Right lobe of liver (tissue), 6 donors: ENCODE data around the gene PDGFA. TPM values are rescaled to one million over a fixed set of nuclear protein-coding genes. Genes with fewer than 3 reads are reported as not detected.

Experiments used
- ATAC-seq, 4 donors: fragments of 200-7000 bp; cut with Tn5 transposase; one replicate each; pipeline ENCODE4 v1.9.1; 2020; ENCODE audit warnings: mild to moderate bottlenecking in 4 of 4, moderate library complexity in 4 of 4
- DNase-seq, 3 donors: peaks; one replicate each; pipeline ENCODE4 v3.0.0-alpha.2; 2020
- H3K27ac ChIP-seq, 3 donors: fragments of 200-600 bp; one replicate each; pipeline ENCODE4 v1.8.0; 2022
- H3K27me3 ChIP-seq, 2 donors: fragments of 200-600 bp; one replicate each; pipeline ENCODE4 v1.8.0; 2022
- H3K36me3 ChIP-seq, 4 donors: fragments of 200-600 bp; sonication (generic) in 1 of 4; one replicate each; pipeline versions ENCODE4 v1.5.1 to v1.8.0; 2017 to 2022; ENCODE audit warnings: control low read depth in 1 of 4
- H3K4me1 ChIP-seq, 4 donors: fragments of 200-600 bp; sonication (generic) in 1 of 4; one replicate each; pipeline versions ENCODE4 v1.5.1 to v1.8.0; 2017 to 2022; ENCODE audit warnings: control low read depth in 1 of 4
- H3K4me3 ChIP-seq, 3 donors: fragments of 200-600 bp; one replicate each; pipeline ENCODE4 v1.8.0; 2022
- H3K9me3 ChIP-seq, 4 donors: fragments of 200-600 bp; sonication (generic) in 1 of 4; one replicate each; pipeline versions ENCODE4 v1.5.1 to v1.8.0; 2017 to 2022; ENCODE audit warnings: control low read depth in 1 of 4
- POLR2A ChIP-seq: fragments of 450-650 bp; IDR thresholded peaks from one replicate; pipeline ENCODE4 v1.6.1; 2017; ENCODE audit warnings: antibody characterized with exemption, mild to moderate bottlenecking
- WGBS: methylation state at CpG from one replicate; pipeline ENCODE4 v1.1.6; 2018; ENCODE audit warnings: low coverage, low lambda C conversion rate; ENCODE audit not compliant: insufficient coverage; ENCODE audit errors: missing lambda C conversion rate; 5-methylcytosine and 5-hydroxymethylcytosine counted together
- intact Hi-C, 2 donors: fragments of 100-400 bp; cut with DNase I; formaldehyde crosslinking; loops; one replicate each; pipeline versions ENCODE4 v1.11.2 to v1.14.1; 2022
- total RNA-seq, 6 experiments: library from RNA; depleted of rRNA in 2 of 6; stranded (reverse); fragments of >200 nt in 2 of 6; fragmentation: NEBNext Ultra II Directional in 3 of 6; extraction: Animal tissue kit (Norgen Biotek cat#: 25700) in 3 of 6; gene quantifications; one replicate each; pipeline versions ENCODE4 v1.1.0 to v1.2.4, GENCODE V29; 2016 to 2023
- TF ChIP-seq, protein P1 (sequence below), 4 donors: fragments of 200-600 bp in 3 of 4; fragments of 450-650 bp in 1 of 4; IDR thresholded peaks; one replicate each; pipeline versions ENCODE4 v1.5.1 to v1.8.0; 2016 to 2022; ENCODE audit warnings: antibody characterized with exemption in 4 of 4, mild to moderate bottlenecking in 2 of 4
- donor health status: DM: no; HTN: yes; CAD: no.
- donor health status: DM: no; HTN: no; CAD: no.
- donor health status: DM: no; HTN: no; CAD: no.
- donor health status: DM: no; HTN: yes; CAD: no.
- donor health status: DM: no; HTN: yes; CAD: no.

PDGFA gene
- total RNA-seq, 6 experiments from 2014 or later: 2.3 to 20.9 (median 8.4) TPM

DNA sequence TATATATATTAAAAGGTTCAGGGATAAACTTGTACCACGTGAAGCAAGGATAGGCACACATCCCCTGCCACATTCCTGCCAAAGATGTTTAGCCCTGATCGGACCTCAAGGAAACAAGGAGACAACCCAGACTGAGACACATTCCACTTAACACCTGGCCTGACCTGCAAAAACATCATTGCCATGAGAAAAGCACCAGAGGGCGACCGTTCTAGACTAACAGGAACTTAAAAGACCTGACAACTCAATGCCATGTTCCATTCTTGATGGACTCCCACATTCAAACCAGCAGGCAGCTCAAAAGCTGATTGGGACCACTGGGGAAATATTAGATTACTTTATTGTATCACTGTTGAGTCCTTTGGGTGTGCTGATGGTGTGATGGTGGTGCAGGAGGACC is 8.1 kb upstream of the PDGFA start:
- H3K4me1 ChIP-seq: no peaks in the 10 kb centered on the region
- no peak for ATAC-seq
- intact Hi-C loops: no loop called here
- no peak overlapping the region for H3K27ac ChIP-seq
- H3K4me3 ChIP-seq: no peak overlapping the region
- DNase-seq: no peak
- WGBS: 92% methylated on average over 4 of the region's 4 CpGs
- H3K27me3 ChIP-seq: no peaks in the 10 kb centered on the region
- no peaks in the 10 kb centered on the region for H3K36me3 ChIP-seq
- TF ChIP-seq POLR2A: no peak
- TF ChIP-seq, protein P1, sequence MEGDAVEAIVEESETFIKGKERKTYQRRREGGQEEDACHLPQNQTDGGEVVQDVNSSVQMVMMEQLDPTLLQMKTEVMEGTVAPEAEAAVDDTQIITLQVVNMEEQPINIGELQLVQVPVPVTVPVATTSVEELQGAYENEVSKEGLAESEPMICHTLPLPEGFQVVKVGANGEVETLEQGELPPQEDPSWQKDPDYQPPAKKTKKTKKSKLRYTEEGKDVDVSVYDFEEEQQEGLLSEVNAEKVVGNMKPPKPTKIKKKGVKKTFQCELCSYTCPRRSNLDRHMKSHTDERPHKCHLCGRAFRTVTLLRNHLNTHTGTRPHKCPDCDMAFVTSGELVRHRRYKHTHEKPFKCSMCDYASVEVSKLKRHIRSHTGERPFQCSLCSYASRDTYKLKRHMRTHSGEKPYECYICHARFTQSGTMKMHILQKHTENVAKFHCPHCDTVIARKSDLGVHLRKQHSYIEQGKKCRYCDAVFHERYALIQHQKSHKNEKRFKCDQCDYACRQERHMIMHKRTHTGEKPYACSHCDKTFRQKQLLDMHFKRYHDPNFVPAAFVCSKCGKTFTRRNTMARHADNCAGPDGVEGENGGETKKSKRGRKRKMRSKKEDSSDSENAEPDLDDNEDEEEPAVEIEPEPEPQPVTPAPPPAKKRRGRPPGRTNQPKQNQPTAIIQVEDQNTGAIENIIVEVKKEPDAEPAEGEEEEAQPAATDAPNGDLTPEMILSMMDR (IDR thresholded peaks at IDR 0.05): no peak
- H3K9me3 ChIP-seq: no peaks in the 10 kb centered on the region

DNA sequence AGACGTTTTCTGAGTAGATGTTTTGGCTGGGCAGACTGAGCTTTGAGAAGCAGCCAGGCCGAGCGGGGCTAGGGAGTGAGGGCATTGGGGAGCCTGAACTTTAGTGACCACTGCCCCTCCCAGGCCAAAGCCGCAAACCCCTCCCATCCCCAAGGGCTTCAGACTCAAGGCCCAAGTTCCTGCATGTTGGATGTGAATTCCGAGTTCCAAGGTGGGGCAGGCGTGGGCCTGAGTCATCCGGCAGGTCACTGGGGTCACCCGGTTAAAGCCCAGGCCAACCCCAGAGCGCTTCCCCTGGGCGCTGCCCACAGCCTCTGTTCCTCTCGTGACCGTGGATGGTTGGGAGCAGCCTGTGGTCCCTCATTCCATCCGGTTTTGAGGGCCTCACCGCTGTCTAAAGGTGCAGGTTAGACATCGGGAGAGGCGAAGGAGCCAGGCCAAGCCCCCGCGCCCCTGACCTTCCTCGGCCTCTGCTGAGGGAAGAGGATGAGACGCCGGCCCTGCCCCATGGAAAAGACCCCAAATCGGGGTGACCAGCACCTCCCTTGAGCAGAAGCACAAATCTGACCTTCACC is 6.9 kb upstream of the PDGFA start:
- Histone ChIP-seq H3K4me1 (peaks cover 0 to 11% (median 2%) of the 10 kb centered on the region in 4 donors), H3K9me3 (no peaks in the 10 kb centered on the region), H3K27ac (no peak overlapping the region), H3K36me3 (no peaks in the 10 kb centered on the region), H3K4me3 (no peak overlapping the region), H3K27me3 (peaks cover 0 to 5% of the 10 kb centered on the region in 2 donors)
- 80% methylated on average over 4 of the region's 22 CpGs for WGBS
- no peak for TF ChIP-seq POLR2A
- TF ChIP-seq, protein P1 (IDR thresholded peaks at IDR 0.05): no peak
- intact Hi-C loops: no loop called here
- no peak for DNase-seq
- no peak for ATAC-seq

DNA sequence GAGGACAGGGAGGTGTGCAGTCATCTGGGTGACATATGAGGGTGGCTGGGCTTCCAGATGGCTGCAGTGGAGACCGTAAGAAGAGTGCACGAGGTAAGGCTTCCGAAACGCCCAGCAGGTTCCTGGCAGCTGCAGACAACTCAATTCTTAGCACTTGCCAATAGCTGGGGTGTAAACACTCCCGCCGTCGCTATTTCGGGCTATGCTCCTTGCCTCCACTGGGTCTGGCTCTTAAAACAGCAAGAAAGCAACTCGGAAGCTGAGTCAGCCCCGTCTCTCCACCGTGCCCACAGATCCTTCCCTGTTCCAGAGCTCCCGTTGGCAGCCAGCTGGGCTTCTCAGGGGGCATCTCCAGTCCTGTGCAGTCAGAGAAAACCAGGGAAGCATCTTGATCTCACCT is 6.1 kb upstream of the PDGFA start:
- no peaks in the 10 kb centered on the region for H3K9me3 ChIP-seq
- intact Hi-C loops: no loop called here
- H3K36me3 ChIP-seq: no peaks in the 10 kb centered on the region
- no peak overlapping the region for H3K27ac ChIP-seq
- peaks cover 0 to 14% (median 3%) of the 10 kb centered on the region in 4 donors for H3K4me1 ChIP-seq
- 81% methylated on average over 4 of the region's 12 CpGs for WGBS
- ATAC-seq (no peak), DNase-seq (no peak)
- H3K4me3 ChIP-seq: no peak overlapping the region
- peaks cover 0 to 13% of the 10 kb centered on the region in 2 donors for H3K27me3 ChIP-seq
- TF ChIP-seq, protein P1 (IDR thresholded peaks at IDR 0.05): no peak
- TF ChIP-seq POLR2A: no peak

DNA sequence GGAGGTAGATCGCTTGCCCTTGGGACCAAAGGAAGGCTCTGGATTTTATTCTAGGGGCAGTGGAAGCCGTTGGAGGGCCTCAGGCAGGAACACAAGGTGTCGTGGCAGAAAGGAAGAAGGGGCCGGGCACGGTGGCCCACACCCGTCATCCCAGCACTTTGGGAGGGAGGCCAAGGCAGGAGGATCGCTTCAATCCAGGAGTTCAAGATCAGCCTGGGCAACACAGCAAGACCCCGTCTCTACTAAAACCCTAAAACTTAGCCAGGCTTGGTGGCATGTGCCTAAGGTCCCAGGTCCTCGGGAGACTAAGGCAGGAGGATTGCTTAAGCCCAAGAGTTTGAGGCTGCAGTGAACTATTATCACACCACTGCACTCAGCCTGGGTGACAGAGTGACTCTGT is 5.2 kb upstream of the PDGFA start:
- 100% methylated on average over 2 of the region's 9 CpGs for WGBS
- Histone ChIP-seq H3K36me3 (no peaks in the 10 kb centered on the region), H3K4me1 (peaks cover 0 to 22% (median 3%) of the 10 kb centered on the region in 4 donors), H3K27ac (no peak overlapping the region), H3K9me3 (no peaks in the 10 kb centered on the region), H3K27me3 (peaks cover 0 to 19% of the 10 kb centered on the region in 2 donors), H3K4me3 (no peak overlapping the region)
- no peak for ATAC-seq
- no peak for DNase-seq
- intact Hi-C loops: no loop called here
- no peak for TF ChIP-seq POLR2A
- TF ChIP-seq, protein P1 (IDR thresholded peaks at IDR 0.05): no peak
